ENCODE results near the gene MRPL17.

The MRPL17 gene

GRCh38 chr11:6631361-6631890 lies 51.7 kb downstream of the MRPL17 start:
- no peak for DNase-seq

GRCh38 chr11:6630632-6631291 lies 52.4 kb downstream of the MRPL17 start:
- DNase-seq: no peak
